Thyroid gland (tissue), 4 donors: ENCODE measurements around the gene GPR31.

Experiments
- CTCF ChIP-seq, 6 experiments: fragments of 200-600 bp in 3 of 6; fragments of 450-650 bp in 3 of 6; sonication (generic) in 3 of 6; IDR thresholded peaks; one replicate each; pipeline ENCODE4 v1.5.1; 2016 to 2019; ENCODE audit warnings: antibody characterized with exemption in 6 of 6, mild to moderate bottlenecking in 2 of 6, inconsistent platforms in 1 of 6, moderate library complexity in 1 of 6
- POLR2A ChIP-seq, 2 donors: fragments of 450-650 bp; IDR thresholded peaks; one replicate each; pipeline ENCODE4 v1.6.1; 2017; ENCODE audit warnings: antibody characterized with exemption in 2 of 2, mild to moderate bottlenecking in 2 of 2, moderate library complexity in 1 of 2

GRCh38 chr6:167154291-167154690, 3.5 kb downstream of the GPR31 start:
- TF ChIP-seq CTCF (IDR thresholded peaks at IDR 0.05) (no peak), POLR2A (IDR thresholded peaks at IDR 0.05) (no peak)
